Neural progenitor cell (in vitro differentiated cells): ENCODE results near the gene ASTN2.

ENCODE experiments used
- CTCF ChIP-seq: fragments of 200-600 bp; sonication (generic); IDR thresholded peaks from 2 replicates; pipeline ENCODE4 v1.5.1; 2017; ENCODE audit warnings: antibody characterized with exemption, mild to moderate bottlenecking
- EZH2phosphoT487 ChIP-seq: fragments of 200-600 bp; sonication (generic); IDR thresholded peaks from 2 replicates; pipeline ENCODE4 v1.6.1; 2017; ENCODE audit warnings: antibody characterized with exemption

GRCh38 chr9:116411506-116411905, 1003.4 kb downstream of the ASTN2 start:
- no peak for TF ChIP-seq CTCF
- no peak for TF ChIP-seq EZH2phosphoT487
